ENCODE measurements around the gene EIF5B. TPM values are rescaled to one million over a fixed set of nuclear protein-coding genes. Genes with fewer than 3 reads are reported as not detected.
"Not testable (repeated sequence)": the region's sequence is repeated elsewhere in the genome, so short reads cannot be mapped to it uniquely, and the experiment has no call there.

Gene EIF5B
- total RNA-seq, 1 donor from 2014 or later: 50.5 TPM

DNA sequence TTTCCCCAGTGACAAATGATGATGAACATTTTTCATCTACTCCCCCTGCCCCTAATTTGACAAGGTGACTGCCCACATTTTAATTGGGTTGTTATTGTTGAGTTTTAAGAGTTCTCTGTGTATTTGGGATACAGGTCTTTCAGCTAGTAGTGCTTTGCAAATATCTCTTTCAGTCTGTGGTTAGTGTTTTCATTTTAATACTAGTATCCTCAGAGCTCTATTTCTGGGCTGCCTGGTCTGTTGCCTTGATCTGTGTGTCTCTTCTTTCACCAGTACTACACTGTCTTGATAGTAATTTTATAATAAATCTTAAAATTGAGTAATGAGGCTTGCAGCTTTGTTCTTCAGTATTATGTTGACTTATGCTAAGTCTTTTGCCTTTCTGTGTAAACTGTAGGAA is 19.7 kb downstream of the EIF5B start:
- TF ChIP-seq, protein P1, sequence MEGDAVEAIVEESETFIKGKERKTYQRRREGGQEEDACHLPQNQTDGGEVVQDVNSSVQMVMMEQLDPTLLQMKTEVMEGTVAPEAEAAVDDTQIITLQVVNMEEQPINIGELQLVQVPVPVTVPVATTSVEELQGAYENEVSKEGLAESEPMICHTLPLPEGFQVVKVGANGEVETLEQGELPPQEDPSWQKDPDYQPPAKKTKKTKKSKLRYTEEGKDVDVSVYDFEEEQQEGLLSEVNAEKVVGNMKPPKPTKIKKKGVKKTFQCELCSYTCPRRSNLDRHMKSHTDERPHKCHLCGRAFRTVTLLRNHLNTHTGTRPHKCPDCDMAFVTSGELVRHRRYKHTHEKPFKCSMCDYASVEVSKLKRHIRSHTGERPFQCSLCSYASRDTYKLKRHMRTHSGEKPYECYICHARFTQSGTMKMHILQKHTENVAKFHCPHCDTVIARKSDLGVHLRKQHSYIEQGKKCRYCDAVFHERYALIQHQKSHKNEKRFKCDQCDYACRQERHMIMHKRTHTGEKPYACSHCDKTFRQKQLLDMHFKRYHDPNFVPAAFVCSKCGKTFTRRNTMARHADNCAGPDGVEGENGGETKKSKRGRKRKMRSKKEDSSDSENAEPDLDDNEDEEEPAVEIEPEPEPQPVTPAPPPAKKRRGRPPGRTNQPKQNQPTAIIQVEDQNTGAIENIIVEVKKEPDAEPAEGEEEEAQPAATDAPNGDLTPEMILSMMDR (conservative IDR thresholded peaks at IDR 0.05): no peak
- Mint-ChIP-seq H3K36me3 (ENCODE audit: low read depth) (peaks cover 4% of the 10 kb centered on the region), H3K4me3 (no peak overlapping the region), H3K9me3 (no peaks in the 10 kb centered on the region), H3K4me1 (peaks cover 3% of the 10 kb centered on the region), H3K27ac (ENCODE audit: unreplicated experiment) (no peak overlapping the region), H3K27me3 (ENCODE audit: low read depth) (no peaks in the 10 kb centered on the region)
- DNase-seq (ENCODE audit: low read depth, low spot score): no peak

DNA sequence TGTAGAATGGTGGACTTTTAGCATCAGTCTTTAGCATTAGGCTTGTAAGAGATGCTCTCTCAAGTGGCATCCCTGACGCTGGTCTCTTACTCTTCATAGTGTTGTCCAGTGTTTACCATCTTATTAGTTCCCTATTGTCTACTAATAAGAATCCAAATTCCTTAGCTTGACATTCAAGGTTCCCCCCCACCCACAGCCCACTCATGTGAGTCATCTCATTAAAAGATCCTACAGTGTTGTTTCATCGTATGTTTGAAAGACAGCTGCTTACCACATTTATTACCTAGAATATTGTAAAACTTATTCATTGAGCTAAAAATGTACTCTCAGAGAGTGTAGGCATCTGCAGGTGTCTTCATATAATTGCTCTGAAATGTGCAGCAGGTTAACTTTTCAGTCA is 28.5 kb downstream of the EIF5B start:
- no peak overlapping the region for H3K4me3 Mint-ChIP-seq
- H3K4me1 Mint-ChIP-seq: no peaks in the 10 kb centered on the region
- no peaks in the 10 kb centered on the region for H3K27me3 Mint-ChIP-seq (ENCODE audit: low read depth)
- peaks cover 19% of the 10 kb centered on the region for H3K36me3 Mint-ChIP-seq (ENCODE audit: low read depth)
- no peaks in the 10 kb centered on the region for H3K9me3 Mint-ChIP-seq
- TF ChIP-seq, protein P1 (conservative IDR thresholded peaks at IDR 0.05): no peak
- no peak overlapping the region for H3K27ac Mint-ChIP-seq (ENCODE audit: unreplicated experiment)
- DNase-seq (ENCODE audit: low read depth, low spot score): no peak

DNA sequence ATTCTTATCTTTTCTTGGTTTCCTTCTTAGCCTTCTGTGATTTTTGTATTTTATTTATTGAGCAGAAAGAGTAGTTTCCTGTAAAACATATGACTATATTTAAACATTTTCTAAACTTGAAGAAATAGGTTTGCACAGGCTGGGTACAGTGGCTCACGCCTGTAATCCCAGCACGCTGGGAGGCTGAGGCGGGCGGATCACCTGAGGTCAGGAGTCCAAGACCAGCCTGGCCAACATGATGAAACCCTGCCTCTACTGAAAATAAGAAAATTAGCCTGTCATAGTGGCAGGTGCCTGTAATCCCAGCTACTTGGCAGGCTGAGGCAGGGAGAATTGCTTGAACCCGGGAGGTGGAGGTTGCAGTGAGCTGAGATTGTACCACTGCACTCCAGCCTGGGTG is 31.7 kb downstream of the EIF5B start:
- H3K36me3 Mint-ChIP-seq (ENCODE audit: low read depth): peaks cover 31% of the 10 kb centered on the region
- H3K4me3 Mint-ChIP-seq; H3K27me3 Mint-ChIP-seq (ENCODE audit: low read depth); H3K27ac Mint-ChIP-seq (ENCODE audit: unreplicated experiment); H3K4me1 Mint-ChIP-seq; H3K9me3 Mint-ChIP-seq; DNase-seq (ENCODE audit: low read depth, low spot score): not testable (repeated sequence)

- peak overlapping the region; percentile 82 for H3K27ac Mint-ChIP-seq (ENCODE audit: unreplicated experiment)
- H3K27me3 Mint-ChIP-seq (ENCODE audit: low read depth): no peaks in the 10 kb centered on the region
- peaks cover 51% of the 10 kb centered on the region for H3K36me3 Mint-ChIP-seq (ENCODE audit: low read depth)
- peaks cover 12% of the 10 kb centered on the region for H3K9me3 Mint-ChIP-seq
- TF ChIP-seq, protein P1 (conservative IDR thresholded peaks at IDR 0.05): no peak
- no peak overlapping the region for H3K4me3 Mint-ChIP-seq
- no peaks in the 10 kb centered on the region for H3K4me1 Mint-ChIP-seq
- no peak for DNase-seq (ENCODE audit: low read depth, low spot score)
Measured at GRCh38 chr2:99373144-99373543, 36.0 kb downstream of the EIF5B start.

DNA sequence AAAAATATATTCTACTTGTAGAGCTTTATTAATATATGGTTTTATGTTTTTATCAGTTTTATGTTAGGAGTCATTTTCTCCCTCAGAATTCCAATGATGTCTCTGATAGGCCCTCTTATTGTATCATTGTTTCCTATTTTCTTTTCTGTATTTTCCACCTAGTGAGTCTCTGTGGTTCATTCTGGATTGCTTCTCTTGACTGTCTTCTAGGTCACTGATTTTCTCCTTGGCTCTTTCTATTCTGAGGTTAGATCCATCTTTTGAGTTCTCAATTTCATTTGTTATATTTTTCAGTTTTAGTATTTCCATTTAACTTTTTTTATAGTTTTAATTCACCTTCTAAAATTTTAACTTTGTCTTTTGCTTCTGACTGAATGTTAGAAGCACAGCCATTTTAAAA is 37.6 kb downstream of the EIF5B start:
- Mint-ChIP-seq H3K4me1 (no peaks in the 10 kb centered on the region), H3K36me3 (ENCODE audit: low read depth) (peaks cover 50% of the 10 kb centered on the region), H3K27ac (ENCODE audit: unreplicated experiment) (no peak overlapping the region), H3K9me3 (peaks cover 12% of the 10 kb centered on the region), H3K27me3 (ENCODE audit: low read depth) (no peaks in the 10 kb centered on the region), H3K4me3 (no peak overlapping the region)
- no peak for DNase-seq (ENCODE audit: low read depth, low spot score)
- TF ChIP-seq, protein P1 (conservative IDR thresholded peaks at IDR 0.05): no peak

- no peaks in the 10 kb centered on the region for H3K4me1 Mint-ChIP-seq
- no peak for DNase-seq (ENCODE audit: low read depth, low spot score)
- H3K27ac Mint-ChIP-seq (ENCODE audit: unreplicated experiment): no peak overlapping the region
- H3K36me3 Mint-ChIP-seq (ENCODE audit: low read depth): peaks cover 56% of the 10 kb centered on the region
- H3K9me3 Mint-ChIP-seq: peaks cover 12% of the 10 kb centered on the region
- H3K27me3 Mint-ChIP-seq (ENCODE audit: low read depth): no peaks in the 10 kb centered on the region
- TF ChIP-seq, protein P1 (conservative IDR thresholded peaks at IDR 0.05): no peak
- H3K4me3 Mint-ChIP-seq: no peak overlapping the region
Measured at GRCh38 chr2:99376254-99376864, 39.2 kb downstream of the EIF5B start.
